Activated CD8-positive, alpha-beta T cell treated with anti-CD3 and anti-CD28 coated beads, Interleukin-2, amount 10 ng/mL, durations not matched to agents 7 days and 5 days (primary cell): ENCODE measurements around the gene LSAMP. TPM values are rescaled to one million over a fixed set of nuclear protein-coding genes. Genes with fewer than 3 reads are reported as not detected.

ENCODE experiments used
- ATAC-seq: fragments of 150-1000 bp; cut with Tn5 transposase; one replicate; pipeline ENCODE4 v1.10.0; 2021; ENCODE audit warnings: moderate library complexity
- CTCF ChIA-PET: fragments of 350-600 bp; sonication (Branson Sonifier 250); formaldehyde crosslinking; loops from one replicate; lab custom pipeline; 2021; ENCODE audit warnings: antibody characterized with exemption; lab: Charles Lee
- POLR2A ChIA-PET: fragments of 350-600 bp; sonication (Branson Sonifier 250); formaldehyde crosslinking; loops from one replicate; lab custom pipeline; 2021; ENCODE audit warnings: antibody characterized with exemption; lab: Charles Lee
- DNase-seq: peaks from one replicate; pipeline ENCODE4 v3.0.0-alpha.2; 2020
- H3K27ac Mint-ChIP-seq: one replicate; pipeline ENCODE4 v1.8.0; 2021; ENCODE audit warnings: mild to moderate bottlenecking, mixed read lengths
- H3K27me3 Mint-ChIP-seq: one replicate; pipeline ENCODE4 v1.8.0; 2021; ENCODE audit warnings: low read depth, mixed read lengths
- H3K36me3 Mint-ChIP-seq: one replicate; pipeline ENCODE4 v1.8.0; 2021; ENCODE audit warnings: low read depth, mixed read lengths
- H3K4me1 Mint-ChIP-seq: one replicate; pipeline ENCODE4 v1.8.0; 2021; ENCODE audit warnings: low read depth, mixed read lengths
- H3K4me3 Mint-ChIP-seq: one replicate; pipeline ENCODE4 v1.8.0; 2021; ENCODE audit warnings: mild to moderate bottlenecking, mixed read lengths
- H3K9me3 Mint-ChIP-seq: one replicate; pipeline ENCODE4 v1.8.0; 2022; ENCODE audit warnings: mixed read lengths; ENCODE audit not compliant: insufficient read depth
- total RNA-seq, 2 experiments: library from RNA; stranded (reverse); gene quantifications; one replicate each; pipeline ENCODE4 v1.2.3, GENCODE V29; 2021

Gene LSAMP
- total RNA-seq, 2 experiments from 2014 or later: not detected

GRCh38 chr3:116449546-116450350 lies 4.5 kb upstream of the LSAMP start:
- CTCF ChIA-PET: no interaction called here
- Mint-ChIP-seq H3K9me3 (peaks cover 3% of the 10 kb centered on the region), H3K27ac (no peak overlapping the region), H3K27me3 (peaks cover 3% of the 10 kb centered on the region), H3K4me3 (no peak overlapping the region), H3K36me3 (no peaks in the 10 kb centered on the region), H3K4me1 (no peaks in the 10 kb centered on the region)
- ATAC-seq: no peak
- no peak for DNase-seq
- POLR2A ChIA-PET: no interaction called here

DNA sequence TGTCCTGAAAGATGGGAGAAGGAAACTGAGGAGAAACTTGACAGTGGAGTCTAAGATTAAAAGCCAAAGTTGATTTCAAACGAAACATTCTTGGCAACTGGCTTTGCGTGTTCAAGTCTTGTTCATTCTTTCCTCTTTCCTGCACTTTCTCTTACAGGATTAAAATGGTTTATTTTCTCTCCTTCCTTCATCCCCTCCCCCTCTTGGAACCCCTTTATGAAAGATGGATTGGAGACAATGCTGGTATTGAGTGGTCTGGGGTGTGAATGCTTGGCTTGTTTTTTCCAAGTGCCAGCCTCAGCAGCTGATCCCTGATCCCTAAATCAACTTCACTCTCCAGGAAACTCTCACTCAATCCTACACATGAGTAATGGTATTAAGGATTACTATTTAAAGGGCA lies 703 bp upstream of the LSAMP start:
- POLR2A ChIA-PET: no interaction called here
- DNase-seq (no peak), ATAC-seq (no peak)
- no peak overlapping the region for H3K27ac Mint-ChIP-seq
- H3K4me1 Mint-ChIP-seq: no peaks in the 10 kb centered on the region
- no peaks in the 10 kb centered on the region for H3K9me3 Mint-ChIP-seq
- H3K27me3 Mint-ChIP-seq: peaks cover 3% of the 10 kb centered on the region
- no peaks in the 10 kb centered on the region for H3K36me3 Mint-ChIP-seq
- no peak overlapping the region for H3K4me3 Mint-ChIP-seq
- CTCF ChIA-PET: no interaction called here

DNA sequence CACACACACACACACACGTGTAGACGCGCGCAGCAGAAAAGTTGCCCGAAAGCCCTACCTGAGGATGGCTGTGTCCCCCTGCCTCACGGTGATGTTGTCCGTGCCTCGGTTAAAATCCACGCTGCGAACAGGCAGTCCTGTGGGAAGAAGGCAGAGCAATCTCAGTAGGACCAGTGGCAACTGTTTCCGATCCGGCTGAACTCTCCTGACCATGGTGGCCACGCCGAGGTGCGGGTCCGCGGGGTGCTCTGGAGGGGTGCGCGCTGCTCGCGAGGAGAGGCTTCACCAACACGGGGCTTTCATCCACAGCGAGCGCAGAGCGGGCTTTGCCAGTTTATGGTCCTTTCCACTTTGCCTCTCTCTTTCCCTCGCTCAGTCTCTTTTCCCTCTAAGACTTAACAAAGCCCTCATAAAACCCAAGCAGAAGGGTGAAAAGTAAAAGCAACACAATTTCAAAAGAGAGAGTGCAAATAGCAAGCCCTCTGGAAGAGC lies 422 bp downstream of the LSAMP start:
- POLR2A ChIA-PET: no interaction called here
- Mint-ChIP-seq H3K4me3 (no peak overlapping the region), H3K27ac (no peak overlapping the region), H3K27me3 (peaks cover 3% of the 10 kb centered on the region), H3K4me1 (no peaks in the 10 kb centered on the region), H3K9me3 (no peaks in the 10 kb centered on the region), H3K36me3 (no peaks in the 10 kb centered on the region)
- ATAC-seq (no peak), DNase-seq (no peak)
- CTCF ChIA-PET: no interaction called here

- peaks cover 3% of the 10 kb centered on the region for H3K27me3 Mint-ChIP-seq
- ChIA-PET CTCF (no interaction called here), POLR2A (no interaction called here)
- no peak for DNase-seq
- ATAC-seq: no peak
- no peak overlapping the region for H3K4me3 Mint-ChIP-seq
- no peak overlapping the region for H3K27ac Mint-ChIP-seq
- H3K36me3 Mint-ChIP-seq: no peaks in the 10 kb centered on the region
- no peaks in the 10 kb centered on the region for H3K4me1 Mint-ChIP-seq
- no peaks in the 10 kb centered on the region for H3K9me3 Mint-ChIP-seq
These were observed 1.1 kb downstream of the LSAMP start for GRCh38 chr3:116444115-116444747.

DNA sequence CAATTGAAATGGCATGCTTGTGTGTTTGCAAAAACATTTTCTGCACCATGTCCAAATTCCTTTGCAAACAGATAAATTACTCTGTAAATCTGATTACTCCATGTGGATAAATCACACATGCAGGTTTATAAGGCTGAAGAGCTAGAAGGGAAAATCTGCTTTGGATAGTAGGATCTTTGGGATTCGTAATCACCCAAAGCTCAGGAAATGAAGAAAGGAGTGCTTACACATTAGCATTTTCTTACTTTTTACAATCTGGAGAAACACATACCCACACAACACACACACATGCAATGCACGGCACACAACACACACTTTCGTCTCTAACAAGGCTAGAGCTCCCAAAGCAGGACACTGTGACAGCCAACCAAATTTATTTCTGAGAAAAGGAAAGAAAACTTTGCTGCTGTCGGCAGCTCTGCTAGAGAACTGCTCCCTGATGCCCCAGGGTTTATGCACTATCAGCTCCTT lies 2.1 kb downstream of the LSAMP start:
- H3K27me3 Mint-ChIP-seq: peaks cover 3% of the 10 kb centered on the region
- DNase-seq: no peak
- H3K9me3 Mint-ChIP-seq: peaks cover 3% of the 10 kb centered on the region
- no peak overlapping the region for H3K4me3 Mint-ChIP-seq
- ChIA-PET CTCF (no interaction called here), POLR2A (no interaction called here)
- no peaks in the 10 kb centered on the region for H3K4me1 Mint-ChIP-seq
- ATAC-seq: no peak
- no peaks in the 10 kb centered on the region for H3K36me3 Mint-ChIP-seq
- H3K27ac Mint-ChIP-seq: no peak overlapping the region

DNA sequence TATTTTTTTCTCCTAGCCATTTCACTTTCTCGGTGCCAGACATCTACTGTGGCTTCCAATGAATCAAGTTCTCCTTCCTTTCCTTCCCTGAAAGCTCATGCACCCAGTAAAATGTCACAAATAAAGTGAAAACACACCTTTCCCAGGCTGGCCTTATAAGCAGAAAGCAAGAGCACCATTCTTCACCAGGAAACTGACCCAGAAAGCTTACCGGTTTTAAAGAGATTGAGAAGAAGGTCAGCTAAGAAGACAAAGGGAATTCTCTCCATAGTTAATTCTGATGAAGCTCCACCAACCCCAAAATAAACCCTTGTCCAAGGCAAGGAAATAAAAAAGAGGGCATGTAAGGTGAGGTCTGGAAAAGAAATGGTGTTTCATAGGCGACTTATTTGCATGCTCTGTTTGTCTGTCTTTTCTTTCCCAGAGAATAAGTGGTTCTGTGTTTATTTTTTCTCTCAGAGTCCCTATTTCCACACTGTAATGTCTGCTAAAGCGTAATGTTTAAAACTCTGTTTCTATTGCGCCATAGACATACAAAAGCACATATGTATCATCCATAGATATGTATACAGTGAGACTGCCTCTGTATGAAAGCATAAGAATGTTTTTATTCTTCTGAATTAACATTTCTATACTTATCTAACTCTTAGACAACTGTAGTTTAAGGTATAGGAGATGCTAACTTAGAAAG lies 2.8 kb downstream of the LSAMP start:
- peaks cover 3% of the 10 kb centered on the region for H3K27me3 Mint-ChIP-seq
- ATAC-seq: no peak
- POLR2A ChIA-PET: no interaction called here

DNA sequence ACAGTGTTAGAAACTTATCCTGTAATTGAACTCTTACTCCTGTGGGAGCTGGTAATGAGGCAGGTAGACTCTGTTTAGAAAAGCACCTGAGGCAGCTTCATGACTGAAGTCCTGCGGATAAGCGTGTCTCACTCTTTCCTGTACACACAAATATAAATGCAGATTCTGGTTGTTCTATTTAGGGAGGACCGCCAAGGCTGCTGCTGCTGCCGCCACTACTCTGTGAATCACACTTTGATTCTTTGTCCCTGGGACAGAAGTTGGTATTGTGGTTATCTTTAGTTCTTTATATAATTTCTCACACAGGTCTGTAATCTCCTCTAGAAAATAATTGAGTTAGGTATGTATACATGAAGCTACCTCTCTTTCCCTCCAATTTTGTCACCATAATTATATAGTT lies 3.6 kb downstream of the LSAMP start:
- peaks cover 3% of the 10 kb centered on the region for H3K27me3 Mint-ChIP-seq

More for the DNA sequence above, 2.8 kb downstream of the LSAMP start:
- Mint-ChIP-seq H3K27ac (no peak overlapping the region), H3K36me3 (no peaks in the 10 kb centered on the region), H3K4me1 (no peaks in the 10 kb centered on the region), H3K9me3 (peaks cover 3% of the 10 kb centered on the region), H3K4me3 (no peak overlapping the region)
- CTCF ChIA-PET: no interaction called here
- DNase-seq: no peak

GRCh38 chr3:116440196-116440595 lies 5.1 kb downstream of the LSAMP start:
- ChIA-PET POLR2A (no interaction called here), CTCF (no interaction called here)
- DNase-seq (no peak), ATAC-seq (no peak)
- H3K36me3 Mint-ChIP-seq: no peaks in the 10 kb centered on the region
- H3K4me1 Mint-ChIP-seq: no peaks in the 10 kb centered on the region
- H3K9me3 Mint-ChIP-seq: peaks cover 3% of the 10 kb centered on the region
- no peak overlapping the region for H3K27ac Mint-ChIP-seq
- H3K27me3 Mint-ChIP-seq: no peaks in the 10 kb centered on the region
- H3K4me3 Mint-ChIP-seq: no peak overlapping the region

More for the DNA sequence above, 3.6 kb downstream of the LSAMP start:
- peaks cover 3% of the 10 kb centered on the region for H3K9me3 Mint-ChIP-seq
- ChIA-PET CTCF (no interaction called here), POLR2A (no interaction called here)
- no peak overlapping the region for H3K27ac Mint-ChIP-seq
- no peaks in the 10 kb centered on the region for H3K4me1 Mint-ChIP-seq
- H3K36me3 Mint-ChIP-seq: no peaks in the 10 kb centered on the region
- DNase-seq (no peak), ATAC-seq (no peak)
- no peak overlapping the region for H3K4me3 Mint-ChIP-seq

- H3K27me3 Mint-ChIP-seq: no peaks in the 10 kb centered on the region
- H3K27ac Mint-ChIP-seq: no peak overlapping the region
- H3K4me3 Mint-ChIP-seq: no peak overlapping the region
- no peaks in the 10 kb centered on the region for H3K36me3 Mint-ChIP-seq
- no peaks in the 10 kb centered on the region for H3K9me3 Mint-ChIP-seq
- DNase-seq: no peak
- CTCF ChIA-PET: no interaction called here
- POLR2A ChIA-PET: no interaction called here
- no peaks in the 10 kb centered on the region for H3K4me1 Mint-ChIP-seq
- no peak for ATAC-seq
These were observed 11.7 kb downstream of the LSAMP start for GRCh38 chr3:116433552-116433951.

DNA sequence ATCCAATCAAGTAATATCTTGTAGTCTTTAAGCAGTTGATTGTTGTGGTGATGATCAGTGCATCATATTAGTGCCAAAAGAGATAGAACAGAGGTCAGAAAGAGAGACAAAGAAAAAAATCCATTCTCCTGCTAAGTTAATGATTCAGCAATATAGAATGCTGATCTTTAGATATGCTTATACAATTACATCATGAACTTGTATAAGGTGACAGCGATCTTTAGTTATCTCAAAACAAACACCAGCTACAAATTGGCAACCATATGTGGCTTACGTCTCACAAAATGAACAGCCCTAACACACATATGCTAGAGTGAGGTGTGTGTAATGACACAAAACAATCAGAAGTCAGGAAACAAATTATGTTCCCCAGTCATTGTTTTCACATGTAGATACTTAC lies 12.5 kb downstream of the LSAMP start:
- ATAC-seq: no peak
- no peak overlapping the region for H3K4me3 Mint-ChIP-seq
- no peaks in the 10 kb centered on the region for H3K36me3 Mint-ChIP-seq
- H3K27me3 Mint-ChIP-seq: no peaks in the 10 kb centered on the region
- DNase-seq: no peak
- no peak overlapping the region for H3K27ac Mint-ChIP-seq
- no peaks in the 10 kb centered on the region for H3K9me3 Mint-ChIP-seq
- CTCF ChIA-PET: no interaction called here
- POLR2A ChIA-PET: no interaction called here
- no peaks in the 10 kb centered on the region for H3K4me1 Mint-ChIP-seq

GRCh38 chr3:116429479-116430269 lies 15.6 kb downstream of the LSAMP start:
- POLR2A ChIA-PET: no interaction called here
- H3K36me3 Mint-ChIP-seq: no peaks in the 10 kb centered on the region

More at GRCh38 chr3:116429479-116430269, 15.6 kb downstream of the LSAMP start:
- H3K27me3 Mint-ChIP-seq: no peaks in the 10 kb centered on the region
- no peaks in the 10 kb centered on the region for H3K4me1 Mint-ChIP-seq
- DNase-seq (no peak), ATAC-seq (no peak)
- H3K4me3 Mint-ChIP-seq: no peak overlapping the region
- H3K27ac Mint-ChIP-seq: no peak overlapping the region
- CTCF ChIA-PET: no interaction called here
- H3K9me3 Mint-ChIP-seq: no peaks in the 10 kb centered on the region
